A549 (cell line): ENCODE measurements around the gene RIMBP2. TPM values are rescaled to one million over a fixed set of nuclear protein-coding genes. Genes with fewer than 3 reads are reported as not detected.

ENCODE experiments used
- ATAC-seq, 2 experiments: fragments of 200-7000 bp in 1 of 2; fragments of >200 bp in 1 of 2; cut with Nextera tagmentation in 1 of 2; cut with Tn5 transposase in 1 of 2; 3 replicates each; pipeline versions ENCODE4 v1.8.0 to v1.9.1; 2018 to 2020; ENCODE audit warnings: mild to moderate bottlenecking in 1 of 2, moderate library complexity in 1 of 2
- CTCF ChIA-PET: fragments of 300-600 bp; sonication (Branson Sonifier 250); formaldehyde crosslinking; extraction: SDS; loops from one replicate; lab custom pipeline; 2021; ENCODE audit warnings: antibody characterized with exemption, inconsistent platforms; lab: Yijun Ruan, JAX
- POLR2A ChIA-PET: fragments of 350-600 bp; formaldehyde crosslinking; extraction: SDS; loops from one replicate; lab custom pipeline; 2021; ENCODE audit warnings: antibody characterized with exemption, inconsistent platforms; lab: Yijun Ruan, JAX
- DNase-seq, 2 experiments: peaks; one replicate each; pipeline versions ENCODE4 v3.0.0 to v3.0.0-alpha.2; 2011 to 2016; ENCODE audit warnings: low read depth in 1 of 2, low spot score in 1 of 2
- FAIRE-seq: peaks from 2 replicates; lab custom pipeline; 2011; peaks lifted over from hg19 to GRCh38; lab: Jason Lieb, UNC
- H3K27ac ChIP-seq, 2 experiments: fragments of >200 bp; sonication (Bioruptor Twin); formaldehyde crosslinking; 3 replicates each; pipeline ENCODE4 v1.5.1; 2016 to 2017
- H3K4me1 ChIP-seq: fragments of >200 bp; sonication (Bioruptor Twin); formaldehyde crosslinking; 3 replicates; pipeline ENCODE4 v1.6.1; 2016
- H3K4me2 ChIP-seq: fragments of >200 bp; sonication (Bioruptor Twin); formaldehyde crosslinking; 3 replicates; pipeline ENCODE4 v1.6.1; 2016
- H3K4me3 ChIP-seq: fragments of >200 bp; sonication (Bioruptor Twin); formaldehyde crosslinking; 3 replicates; pipeline ENCODE4 v1.5.1; 2016
- H3K9me3 ChIP-seq: fragments of >200 bp; sonication (Bioruptor Twin); formaldehyde crosslinking; 3 replicates; pipeline ENCODE4 v1.6.1; 2016
- CBX8 ChIP-seq: fragments of 200-600 bp; sonication (generic); IDR thresholded peaks from 2 replicates; pipeline ENCODE4 v1.6.1; 2016
- CHD4 ChIP-seq: fragments of 200-600 bp; sonication (generic); IDR thresholded peaks from 2 replicates; pipeline ENCODE4 v1.6.1; 2016; ENCODE audit warnings: antibody characterized with exemption, mild to moderate bottlenecking, borderline replicate concordance
- EP300 ChIP-seq, 2 experiments: fragments of >200 bp; sonication (Bioruptor Twin); formaldehyde crosslinking; IDR thresholded peaks; 2 replicates in 1 of 2; 3 replicates in 1 of 2; pipeline ENCODE4 v1.6.1; 2016 to 2017
- ESRRA ChIP-seq: fragments of 150-350 bp; IDR thresholded peaks from 2 replicates; pipeline ENCODE4 v1.6.1; 2014; ENCODE audit warnings: mild to moderate bottlenecking, low read length, borderline replicate concordance
- JUNB ChIP-seq: fragments of >200 bp; sonication (Bioruptor Twin); formaldehyde crosslinking; IDR thresholded peaks from 2 replicates; pipeline ENCODE4 v1.6.1; 2016
- KDM1A ChIP-seq: fragments of 200-600 bp; sonication (generic); IDR thresholded peaks from 2 replicates; pipeline ENCODE4 v1.6.1; 2016; ENCODE audit warnings: low read depth, mild to moderate bottlenecking
- MAZ ChIP-seq: fragments of 150-350 bp; IDR thresholded peaks from 2 replicates; pipeline ENCODE4 v1.6.1; 2014; ENCODE audit warnings: antibody characterized with exemption, low read depth, low read length, borderline replicate concordance
- NFE2L2 ChIP-seq: fragments of 150-350 bp; conservative IDR thresholded peaks from 2 replicates; pipeline ENCODE4 v1.6.1; 2014; ENCODE audit warnings: low read length
- NPAS2 ChIP-seq: fragments of 250-450 bp; sonication (Bioruptor Pico); IDR thresholded peaks from 2 replicates; pipeline ENCODE4 v1.8.0; 2022; ENCODE audit warnings: mild to moderate bottlenecking, moderate library complexity, borderline replicate concordance
- NR3C1 ChIP-seq: fragments of >200 bp; sonication (Bioruptor Twin); formaldehyde crosslinking; IDR thresholded peaks from 3 replicates; pipeline ENCODE4 v1.6.1; 2017
- POLR2AphosphoS2 ChIP-seq: conservative IDR thresholded peaks from 2 replicates; pipeline ENCODE4 v1.6.1; 2012; ENCODE audit warnings: low read length, improper control_type of control experiment, inconsistent platforms
- RARB ChIP-seq: fragments of 250-450 bp; sonication (Bioruptor Pico); IDR thresholded peaks from 2 replicates; pipeline ENCODE4 v1.8.0; 2021; ENCODE audit warnings: mild to moderate bottlenecking, moderate library complexity
- RCOR1 ChIP-seq: fragments of 150-350 bp; IDR thresholded peaks from 2 replicates; pipeline ENCODE4 v1.6.1; 2014; ENCODE audit warnings: antibody characterized with exemption, low read length, low read depth
- SMC3 ChIP-seq: fragments of >200 bp; sonication (Bioruptor Twin); formaldehyde crosslinking; IDR thresholded peaks from 3 replicates; pipeline ENCODE4 v1.6.1; 2018; ENCODE audit warnings: inconsistent platforms
- SREBF2 ChIP-seq: fragments of 450-650 bp; IDR thresholded peaks from 2 replicates; pipeline ENCODE4 v1.6.1; 2014; ENCODE audit warnings: mild to moderate bottlenecking, moderate library complexity
- TFCP2L1 ChIP-seq: fragments of 250-450 bp; sonication (Bioruptor Pico); IDR thresholded peaks from 2 replicates; pipeline ENCODE4 v1.5.0; 2021; ENCODE audit warnings: mild to moderate bottlenecking
- TP53 ChIP-seq: fragments of 250-450 bp; sonication (Bioruptor Pico); IDR thresholded peaks from 2 replicates; pipeline ENCODE4 v1.5.0; 2021; ENCODE audit warnings: mild to moderate bottlenecking, moderate library complexity
- ZNF302 ChIP-seq: fragments of 250-450 bp; sonication (Bioruptor Pico); IDR thresholded peaks from 2 replicates; pipeline ENCODE4 v1.9.0; 2021; ENCODE audit warnings: inconsistent platforms, mild to moderate bottlenecking, moderate library complexity
- WGBS: methylation state at CpG from one replicate; pipeline ENCODE4 v1.1.6; 2017; ENCODE audit errors: missing lambda C conversion rate; 5-methylcytosine and 5-hydroxymethylcytosine counted together
- polyA plus RNA-seq, 4 experiments: library from polyadenylated mRNA; depleted of rRNA in 3 of 4; stranded (reverse); fragments of >200 nt; fragmentation: RNase III in 1 of 4; extraction: RNeasy Plus Mini Kit Qiagen cat#74134 plus additional on column Dnase treatment in 1 of 4; gene quantifications; 2 replicates in 3 of 4; 3 replicates in 1 of 4; pipeline ENCODE4 v1.2.3, GENCODE V29; 2011 to 2017
- TF ChIP-seq, protein P1 (sequence below): fragments of 450-650 bp; IDR thresholded peaks from 2 replicates; pipeline ENCODE4 v1.6.1; 2014; ENCODE audit warnings: antibody characterized with exemption
- TF ChIP-seq, protein P2 (sequence below): fragments of 200-600 bp; sonication (generic); IDR thresholded peaks from 2 replicates; pipeline ENCODE4 v1.6.1; 2016; ENCODE audit warnings: antibody characterized with exemption, mild to moderate bottlenecking, moderate library complexity
- TF ChIP-seq, protein P3 (sequence below): fragments of >200 bp; sonication (Bioruptor Twin); formaldehyde crosslinking; IDR thresholded peaks from 3 replicates; pipeline ENCODE4 v1.6.1; 2016
- TF ChIP-seq, protein P4 (sequence below): fragments of >200 bp; sonication (Bioruptor Twin); formaldehyde crosslinking; IDR thresholded peaks from 3 replicates; pipeline ENCODE4 v1.5.1; 2016

Gene RIMBP2
- polyA plus RNA-seq, 2 of the 4 experiments (the other 2 are of a cell fraction): not detected

- TF ChIP-seq CHD4 (no peak), NR3C1 (no peak)
Observed at GRCh38 chr12:130666645-130667044, 49.5 kb downstream of the RIMBP2 start (continued).

DNA sequence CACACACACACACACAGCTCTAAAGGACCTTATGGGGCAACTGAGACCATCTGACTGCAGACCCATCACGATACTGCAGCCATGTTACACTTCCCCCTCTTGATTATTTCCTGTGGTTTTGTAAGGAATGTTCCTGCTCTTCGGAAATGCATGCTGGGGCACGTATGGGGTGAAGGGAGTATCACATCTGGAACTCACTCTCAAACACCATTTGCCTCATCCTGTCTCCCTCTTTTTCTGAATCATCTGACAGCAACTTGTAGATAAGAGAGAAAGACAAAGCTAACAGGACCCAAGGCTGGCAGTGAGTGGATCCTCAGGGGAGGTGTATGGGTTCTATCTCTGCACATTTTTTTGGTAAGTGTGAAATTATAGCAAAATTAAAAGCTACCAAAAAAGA lies 50.3 kb downstream of the RIMBP2 start:
- CTCF ChIA-PET: no interaction called here
- WGBS: 5% methylated on average over 3 of the region's 3 CpGs
- no peak overlapping the region for H3K27ac ChIP-seq
- no peak overlapping the region for H3K4me2 ChIP-seq
- POLR2A ChIA-PET: no interaction called here
- ATAC-seq (no peak), DNase-seq (no peak), FAIRE-seq (no peak)
- TF ChIP-seq RCOR1: no peak
- no peak for TF ChIP-seq ZNF302 (CRISPR knock-in tag)
- TF ChIP-seq MAZ: no peak
- TF ChIP-seq ESRRA: no peak
- TF ChIP-seq, protein P1, sequence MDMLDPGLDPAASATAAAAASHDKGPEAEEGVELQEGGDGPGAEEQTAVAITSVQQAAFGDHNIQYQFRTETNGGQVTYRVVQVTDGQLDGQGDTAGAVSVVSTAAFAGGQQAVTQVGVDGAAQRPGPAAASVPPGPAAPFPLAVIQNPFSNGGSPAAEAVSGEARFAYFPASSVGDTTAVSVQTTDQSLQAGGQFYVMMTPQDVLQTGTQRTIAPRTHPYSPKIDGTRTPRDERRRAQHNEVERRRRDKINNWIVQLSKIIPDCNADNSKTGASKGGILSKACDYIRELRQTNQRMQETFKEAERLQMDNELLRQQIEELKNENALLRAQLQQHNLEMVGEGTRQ: no peak
- TF ChIP-seq NPAS2: no peak
- TF ChIP-seq TFCP2L1 (CRISPR knock-in tag): no peak
- TF ChIP-seq CBX8: no peak
- TF ChIP-seq SREBF2: no peak
- TF ChIP-seq, protein P2, sequence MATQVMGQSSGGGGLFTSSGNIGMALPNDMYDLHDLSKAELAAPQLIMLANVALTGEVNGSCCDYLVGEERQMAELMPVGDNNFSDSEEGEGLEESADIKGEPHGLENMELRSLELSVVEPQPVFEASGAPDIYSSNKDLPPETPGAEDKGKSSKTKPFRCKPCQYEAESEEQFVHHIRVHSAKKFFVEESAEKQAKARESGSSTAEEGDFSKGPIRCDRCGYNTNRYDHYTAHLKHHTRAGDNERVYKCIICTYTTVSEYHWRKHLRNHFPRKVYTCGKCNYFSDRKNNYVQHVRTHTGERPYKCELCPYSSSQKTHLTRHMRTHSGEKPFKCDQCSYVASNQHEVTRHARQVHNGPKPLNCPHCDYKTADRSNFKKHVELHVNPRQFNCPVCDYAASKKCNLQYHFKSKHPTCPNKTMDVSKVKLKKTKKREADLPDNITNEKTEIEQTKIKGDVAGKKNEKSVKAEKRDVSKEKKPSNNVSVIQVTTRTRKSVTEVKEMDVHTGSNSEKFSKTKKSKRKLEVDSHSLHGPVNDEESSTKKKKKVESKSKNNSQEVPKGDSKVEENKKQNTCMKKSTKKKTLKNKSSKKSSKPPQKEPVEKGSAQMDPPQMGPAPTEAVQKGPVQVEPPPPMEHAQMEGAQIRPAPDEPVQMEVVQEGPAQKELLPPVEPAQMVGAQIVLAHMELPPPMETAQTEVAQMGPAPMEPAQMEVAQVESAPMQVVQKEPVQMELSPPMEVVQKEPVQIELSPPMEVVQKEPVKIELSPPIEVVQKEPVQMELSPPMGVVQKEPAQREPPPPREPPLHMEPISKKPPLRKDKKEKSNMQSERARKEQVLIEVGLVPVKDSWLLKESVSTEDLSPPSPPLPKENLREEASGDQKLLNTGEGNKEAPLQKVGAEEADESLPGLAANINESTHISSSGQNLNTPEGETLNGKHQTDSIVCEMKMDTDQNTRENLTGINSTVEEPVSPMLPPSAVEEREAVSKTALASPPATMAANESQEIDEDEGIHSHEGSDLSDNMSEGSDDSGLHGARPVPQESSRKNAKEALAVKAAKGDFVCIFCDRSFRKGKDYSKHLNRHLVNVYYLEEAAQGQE: no peak
- TF ChIP-seq POLR2AphosphoS2: no peak
- TF ChIP-seq, protein P3, sequence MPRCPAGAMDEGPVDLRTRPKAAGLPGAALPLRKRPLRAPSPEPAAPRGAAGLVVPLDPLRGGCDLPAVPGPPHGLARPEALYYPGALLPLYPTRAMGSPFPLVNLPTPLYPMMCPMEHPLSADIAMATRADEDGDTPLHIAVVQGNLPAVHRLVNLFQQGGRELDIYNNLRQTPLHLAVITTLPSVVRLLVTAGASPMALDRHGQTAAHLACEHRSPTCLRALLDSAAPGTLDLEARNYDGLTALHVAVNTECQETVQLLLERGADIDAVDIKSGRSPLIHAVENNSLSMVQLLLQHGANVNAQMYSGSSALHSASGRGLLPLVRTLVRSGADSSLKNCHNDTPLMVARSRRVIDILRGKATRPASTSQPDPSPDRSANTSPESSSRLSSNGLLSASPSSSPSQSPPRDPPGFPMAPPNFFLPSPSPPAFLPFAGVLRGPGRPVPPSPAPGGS: no peak
- TF ChIP-seq NFE2L2: no peak
- no peak for TF ChIP-seq RARB (CRISPR knock-in tag)
- TF ChIP-seq TP53 (CRISPR knock-in tag): no peak
- TF ChIP-seq EP300 (IDR thresholded peaks at IDR 0.05): no peak
- TF ChIP-seq, protein P4, sequence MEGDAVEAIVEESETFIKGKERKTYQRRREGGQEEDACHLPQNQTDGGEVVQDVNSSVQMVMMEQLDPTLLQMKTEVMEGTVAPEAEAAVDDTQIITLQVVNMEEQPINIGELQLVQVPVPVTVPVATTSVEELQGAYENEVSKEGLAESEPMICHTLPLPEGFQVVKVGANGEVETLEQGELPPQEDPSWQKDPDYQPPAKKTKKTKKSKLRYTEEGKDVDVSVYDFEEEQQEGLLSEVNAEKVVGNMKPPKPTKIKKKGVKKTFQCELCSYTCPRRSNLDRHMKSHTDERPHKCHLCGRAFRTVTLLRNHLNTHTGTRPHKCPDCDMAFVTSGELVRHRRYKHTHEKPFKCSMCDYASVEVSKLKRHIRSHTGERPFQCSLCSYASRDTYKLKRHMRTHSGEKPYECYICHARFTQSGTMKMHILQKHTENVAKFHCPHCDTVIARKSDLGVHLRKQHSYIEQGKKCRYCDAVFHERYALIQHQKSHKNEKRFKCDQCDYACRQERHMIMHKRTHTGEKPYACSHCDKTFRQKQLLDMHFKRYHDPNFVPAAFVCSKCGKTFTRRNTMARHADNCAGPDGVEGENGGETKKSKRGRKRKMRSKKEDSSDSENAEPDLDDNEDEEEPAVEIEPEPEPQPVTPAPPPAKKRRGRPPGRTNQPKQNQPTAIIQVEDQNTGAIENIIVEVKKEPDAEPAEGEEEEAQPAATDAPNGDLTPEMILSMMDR: no peak
- TF ChIP-seq SMC3: no peak
- TF ChIP-seq JUNB: no peak
- no peak for TF ChIP-seq KDM1A
- H3K4me1 ChIP-seq: 0 out of 3 replicates have a peak, but pooled peaks cover 3% of the 10 kb centered on the region
- H3K4me3 ChIP-seq: no peak overlapping the region
- peaks cover 8% of the 10 kb centered on the region; the same call in 1 of the 3 replicates for H3K9me3 ChIP-seq
